Testis (tissue), 2 donors: Measurements from ENCODE around the gene RNF151.

Experiments
- CTCF ChIP-seq, 3 experiments: fragments of 450-650 bp in 2 of 3; fragments of 200-600 bp in 1 of 3; sonication (generic) in 1 of 3; IDR thresholded peaks; one replicate each; pipeline ENCODE4 v1.5.1; 2016 to 2019; ENCODE audit warnings: antibody characterized with exemption in 3 of 3, mild to moderate bottlenecking in 2 of 3, moderate library complexity in 1 of 3
- POLR2A ChIP-seq: fragments of 450-650 bp; IDR thresholded peaks from one replicate; pipeline ENCODE4 v1.6.1; 2017; ENCODE audit warnings: antibody characterized with exemption, mild to moderate bottlenecking, moderate library complexity

GRCh38 chr16:2015117-2015946 is 48.7 kb downstream of the RNF151 start:
- TF ChIP-seq CTCF (IDR thresholded peaks at IDR 0.05) (no peak), POLR2A (no peak)
